SK-N-SH (cell line): Measurements from ENCODE around the gene NTN1. TPM values are rescaled to one million over a fixed set of nuclear protein-coding genes. Genes with fewer than 3 reads are reported as not detected.

Experiments used
- CTCF ChIA-PET: fragments of 300-600, 350-600 bp; formaldehyde crosslinking; extraction: SDS; loops from one replicate; lab custom pipeline; 2021; lab: Yijun Ruan, JAX
- POLR2A ChIA-PET: fragments of 350-600 bp; sonication (Branson Sonifier 250); formaldehyde crosslinking; extraction: SDS; loops from one replicate; lab custom pipeline; 2020; ENCODE audit warnings: antibody characterized with exemption, inconsistent platforms; lab: Yijun Ruan, JAX
- DNase-seq: peaks from one replicate; pipeline ENCODE4 v3.0.0; 2012
- H2AFZ ChIP-seq: fragments of 200-600 bp; sonication (generic); 2 replicates; pipeline ENCODE4 v1.8.1; 2016; ENCODE audit warnings: antibody characterized with exemption, mild to moderate bottlenecking, low read depth
- H3F3A ChIP-seq: fragments of 200-600 bp; sonication (generic); replicated peaks from 2 replicates; pipeline ENCODE3; 2016; ENCODE audit warnings: antibody characterized with exemption, mild to moderate bottlenecking; ENCODE audit not compliant: insufficient read depth
- H3K27ac ChIP-seq, 2 experiments: fragments of 200-500 bp in 1 of 2; fragments of 200-600 bp in 1 of 2; sonication (Bioruptor generic) in 1 of 2; sonication (generic), shearing (Covaris generic) in 1 of 2; 2 replicates each; pipeline versions ENCODE4 v1.5.1 to v1.6.1; 2014 to 2016; ENCODE audit warnings: low read depth in 2 of 2, inconsistent platforms in 1 of 2, low read length in 1 of 2, mild to moderate bottlenecking in 1 of 2, mixed read lengths in 1 of 2
- H3K27me3 ChIP-seq: fragments of 200-600 bp; sonication (generic), shearing (Covaris generic); 2 replicates; pipeline ENCODE4 v1.6.1; 2016; ENCODE audit warnings: mixed run types; ENCODE audit not compliant: insufficient read depth
- H3K36me3 ChIP-seq, 2 experiments: fragments of 200-500 bp in 1 of 2; fragments of 200-600 bp in 1 of 2; sonication (Bioruptor generic) in 1 of 2; sonication (generic) in 1 of 2; replicated peaks in 1 of 2; 2 replicates each; pipeline versions ENCODE3 to v1.5.1; 2014 to 2016; ENCODE audit warnings: low read length in 1 of 2, mild to moderate bottlenecking in 1 of 2; ENCODE audit not compliant: insufficient read depth in 2 of 2, control insufficient read depth in 1 of 2
- H3K4me1 ChIP-seq, 2 experiments: fragments of 200-500 bp in 1 of 2; fragments of 200-600 bp in 1 of 2; sonication (Bioruptor generic) in 1 of 2; sonication (generic), shearing (Covaris generic) in 1 of 2; 2 replicates each; pipeline versions ENCODE4 v1.5.1 to v1.6.1; 2014 to 2016; ENCODE audit warnings: low read depth in 1 of 2, low read length in 1 of 2, mixed run types in 1 of 2; ENCODE audit not compliant: insufficient read depth in 2 of 2, control insufficient read depth in 1 of 2
- H3K4me2 ChIP-seq: fragments of 200-600 bp; sonication (generic), shearing (Covaris generic); 2 replicates; pipeline ENCODE4 v1.6.1; 2017; ENCODE audit warnings: mixed run types
- H3K4me3 ChIP-seq, 2 experiments: fragments of 200-500 bp in 1 of 2; fragments of 200-600 bp in 1 of 2; sonication (Bioruptor generic) in 1 of 2; sonication (generic), shearing (Covaris generic) in 1 of 2; 2 replicates each; pipeline versions ENCODE4 v1.5.1 to v1.8.1; 2014 to 2016; ENCODE audit warnings: low read depth in 2 of 2, inconsistent platforms in 1 of 2, low read length in 1 of 2, mild to moderate bottlenecking in 1 of 2, mixed read lengths in 1 of 2, moderate library complexity in 1 of 2
- H3K79me2 ChIP-seq: fragments of 200-600 bp; sonication (generic); 2 replicates; pipeline ENCODE4 v1.8.1; 2017; ENCODE audit warnings: mild to moderate bottlenecking; ENCODE audit not compliant: insufficient read depth
- H3K9ac ChIP-seq: fragments of 200-600 bp; sonication (generic); 2 replicates; pipeline ENCODE4 v1.6.1; 2017; ENCODE audit warnings: mixed run types
- H3K9me2 ChIP-seq: fragments of 200-600 bp; sonication (generic); 2 replicates; pipeline ENCODE4 v1.6.1; 2017; ENCODE audit warnings: mixed run types
- H3K9me3 ChIP-seq: fragments of 200-600 bp; sonication (generic); 2 replicates; pipeline ENCODE4 v1.6.1; 2017; ENCODE audit warnings: mixed run types, mild to moderate bottlenecking, moderate library complexity
- H4K20me1 ChIP-seq: fragments of 200-600 bp; sonication (generic); 2 replicates; pipeline ENCODE4 v1.6.1; 2017; ENCODE audit warnings: mild to moderate bottlenecking, mixed run types; ENCODE audit not compliant: insufficient read depth
- ELF1 ChIP-seq: IDR thresholded peaks from 2 replicates; pipeline ENCODE4 v1.4.0; 2012
- EZH2phosphoT487 ChIP-seq: fragments of 200-600 bp; sonication (generic); IDR thresholded peaks from 2 replicates; pipeline ENCODE4 v1.6.1; 2017; ENCODE audit warnings: low read depth, mixed run types, mild to moderate bottlenecking, antibody characterized with exemption, moderate library complexity, borderline replicate concordance
- JUND ChIP-seq: IDR thresholded peaks from 2 replicates; pipeline ENCODE4 v1.4.0; 2012
- MEF2A ChIP-seq: IDR thresholded peaks from 2 replicates; pipeline ENCODE4 v1.4.0; 2012; ENCODE audit warnings: low read depth, borderline replicate concordance
- RAD21 ChIP-seq: IDR thresholded peaks from 2 replicates; pipeline ENCODE4 v1.6.1; 2012; ENCODE audit warnings: mild to moderate bottlenecking, low read length
- RCOR1 ChIP-seq: fragments of 150-350 bp; IDR thresholded peaks from 2 replicates; pipeline ENCODE4 v1.6.1; 2017; ENCODE audit warnings: antibody characterized with exemption, low read length
- RFX5 ChIP-seq: IDR thresholded peaks from 2 replicates; pipeline ENCODE4 v1.6.1; 2012; ENCODE audit warnings: mild to moderate bottlenecking, improper control_type of control experiment, low read length
- SMC3 ChIP-seq: IDR thresholded peaks from 2 replicates; pipeline ENCODE4 v1.6.1; 2012; ENCODE audit warnings: low read depth, low read length, improper control_type of control experiment
- TAF1 ChIP-seq: IDR thresholded peaks from 2 replicates; pipeline ENCODE4 v1.6.1; 2012; ENCODE audit warnings: low read depth, mild to moderate bottlenecking, low read length, moderate library complexity, borderline replicate concordance
- TCF12 ChIP-seq: IDR thresholded peaks from 2 replicates; pipeline ENCODE4 v1.4.0; 2012
- TEAD4 ChIP-seq: IDR thresholded peaks from 2 replicates; pipeline ENCODE4 v1.4.0; 2012; ENCODE audit warnings: mild to moderate bottlenecking, borderline replicate concordance; ENCODE audit not compliant: insufficient read depth
- YY1 ChIP-seq: IDR thresholded peaks from 2 replicates; pipeline ENCODE4 v1.4.0; 2012; ENCODE audit warnings: low read depth, mild to moderate bottlenecking
- WGBS: methylation state at CpG from one replicate; pipeline ENCODE4 v1.1.6; 2017; ENCODE audit warnings: low lambda C conversion rate; 5-methylcytosine and 5-hydroxymethylcytosine counted together
- polyA plus RNA-seq, 3 experiments: library from polyadenylated mRNA; depleted of rRNA; stranded (reverse); fragments of >200 nt; gene quantifications; 2 replicates each; pipeline ENCODE4 v1.2.3, GENCODE V29; 2012
- TF ChIP-seq, protein P1 (sequence below): fragments of 200-600 bp; sonication (generic); IDR thresholded peaks from 2 replicates; pipeline ENCODE4 v1.6.1; 2017; ENCODE audit warnings: antibody characterized with exemption, mild to moderate bottlenecking, moderate library complexity
- TF ChIP-seq, protein P2 (sequence below): fragments of 150-350 bp; IDR thresholded peaks from 2 replicates; pipeline ENCODE4 v1.6.1; 2016; ENCODE audit warnings: mild to moderate bottlenecking, low read depth, low read length

Gene NTN1
- polyA plus RNA-seq, 1 of the 3 experiments (the other 2 are of a cell fraction): 0.05 TPM

GRCh38 chr17:8995711-8996110 is 25.6 kb upstream of the NTN1 start:
- Histone ChIP-seq H3K27ac (no peak overlapping the region), H3K4me3 (no peak overlapping the region), H3K9me3 (no peaks in the 10 kb centered on the region), H3K79me2 (no peaks in the 10 kb centered on the region), H3K9ac (no peak overlapping the region), H3K27me3 (no peaks in the 10 kb centered on the region; the same call in 1 of the 2 replicates), H3F3A (no peaks in the 10 kb centered on the region)
- CTCF ChIA-PET: interaction anchor here (0.9 to 2.2 kb wide), 6 partner anchors 9 to 534 kb away, joined by 3 to 29 read pairs (median 4); no protein-coding TSS in a partner anchor
- POLR2A ChIA-PET: no interaction called here
- no peak for DNase-seq
- no peak for TF ChIP-seq EZH2phosphoT487
- TF ChIP-seq TEAD4: no peak
- TF ChIP-seq TAF1: no peak
- no peak for TF ChIP-seq TCF12
- TF ChIP-seq JUND: no peak
- no peak for TF ChIP-seq ELF1
- TF ChIP-seq MEF2A: no peak
- TF ChIP-seq RCOR1: no peak
- TF ChIP-seq YY1: no peak
- TF ChIP-seq, protein P1, sequence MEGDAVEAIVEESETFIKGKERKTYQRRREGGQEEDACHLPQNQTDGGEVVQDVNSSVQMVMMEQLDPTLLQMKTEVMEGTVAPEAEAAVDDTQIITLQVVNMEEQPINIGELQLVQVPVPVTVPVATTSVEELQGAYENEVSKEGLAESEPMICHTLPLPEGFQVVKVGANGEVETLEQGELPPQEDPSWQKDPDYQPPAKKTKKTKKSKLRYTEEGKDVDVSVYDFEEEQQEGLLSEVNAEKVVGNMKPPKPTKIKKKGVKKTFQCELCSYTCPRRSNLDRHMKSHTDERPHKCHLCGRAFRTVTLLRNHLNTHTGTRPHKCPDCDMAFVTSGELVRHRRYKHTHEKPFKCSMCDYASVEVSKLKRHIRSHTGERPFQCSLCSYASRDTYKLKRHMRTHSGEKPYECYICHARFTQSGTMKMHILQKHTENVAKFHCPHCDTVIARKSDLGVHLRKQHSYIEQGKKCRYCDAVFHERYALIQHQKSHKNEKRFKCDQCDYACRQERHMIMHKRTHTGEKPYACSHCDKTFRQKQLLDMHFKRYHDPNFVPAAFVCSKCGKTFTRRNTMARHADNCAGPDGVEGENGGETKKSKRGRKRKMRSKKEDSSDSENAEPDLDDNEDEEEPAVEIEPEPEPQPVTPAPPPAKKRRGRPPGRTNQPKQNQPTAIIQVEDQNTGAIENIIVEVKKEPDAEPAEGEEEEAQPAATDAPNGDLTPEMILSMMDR: no peak
- TF ChIP-seq, protein P2, sequence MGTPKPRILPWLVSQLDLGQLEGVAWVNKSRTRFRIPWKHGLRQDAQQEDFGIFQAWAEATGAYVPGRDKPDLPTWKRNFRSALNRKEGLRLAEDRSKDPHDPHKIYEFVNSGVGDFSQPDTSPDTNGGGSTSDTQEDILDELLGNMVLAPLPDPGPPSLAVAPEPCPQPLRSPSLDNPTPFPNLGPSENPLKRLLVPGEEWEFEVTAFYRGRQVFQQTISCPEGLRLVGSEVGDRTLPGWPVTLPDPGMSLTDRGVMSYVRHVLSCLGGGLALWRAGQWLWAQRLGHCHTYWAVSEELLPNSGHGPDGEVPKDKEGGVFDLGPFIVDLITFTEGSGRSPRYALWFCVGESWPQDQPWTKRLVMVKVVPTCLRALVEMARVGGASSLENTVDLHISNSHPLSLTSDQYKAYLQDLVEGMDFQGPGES: no peak
- TF ChIP-seq, all 33 proteins: peak for 0
- Histone ChIP-seq H4K20me1 (no peaks in the 10 kb centered on the region), H2AFZ (no peak overlapping the region), H3K4me2 (no peak overlapping the region), H3K9me2 (no peaks in the 10 kb centered on the region), H3K36me3 (no peaks in the 10 kb centered on the region), H3K4me1 (no peaks in the 10 kb centered on the region)
- WGBS: 6% methylated on average over 7 of the region's 7 CpGs

- no peaks in the 10 kb centered on the region; the same call in 1 of the 2 replicates for H3K27me3 ChIP-seq
- H3K4me3 ChIP-seq: no peak overlapping the region; a peak in 1 of 4 replicates
- H3K9ac ChIP-seq: no peak overlapping the region
- H3K4me2 ChIP-seq: no peak overlapping the region
- ChIA-PET CTCF (interaction anchor here (0.7 to 2.2 kb wide), 15 partner anchors 9 to 557 kb away, joined by 3 to 13 read pairs (median 4); no protein-coding TSS in a partner anchor), POLR2A (no interaction called here)
- WGBS: 3% methylated on average over 9 of the region's 9 CpGs
- TF ChIP-seq YY1 (peak; percentile 76; the same call in 1 of the 2 replicates), RAD21 (peak; percentile 58), RFX5 (no peak), RCOR1 (no peak), SMC3 (peak; percentile 57)
- TF ChIP-seq, protein P1: peak; percentile 87
- no peaks in the 10 kb centered on the region for H3K9me3 ChIP-seq
- no peak overlapping the region for H2AFZ ChIP-seq
- no peaks in the 10 kb centered on the region for H3K4me1 ChIP-seq
- no peaks in the 10 kb centered on the region for H4K20me1 ChIP-seq
- no peaks in the 10 kb centered on the region for H3K9me2 ChIP-seq
- DNase-seq: peak; percentile 62
- H3K27ac ChIP-seq: no peak overlapping the region
- no peaks in the 10 kb centered on the region for H3F3A ChIP-seq
- no peaks in the 10 kb centered on the region for H3K79me2 ChIP-seq
- no peaks in the 10 kb centered on the region for H3K36me3 ChIP-seq
Measured at GRCh38 chr17:8997994-8998628, 23.2 kb upstream of the NTN1 start.
